GM23338 (cell line): ENCODE data around the gene SLC2A14.

ENCODE experiments used
- CREB1 ChIP-seq: fragments of 250-450 bp; sonication (Bioruptor Pico); IDR thresholded peaks from 2 replicates; pipeline ENCODE4 v1.5.0; 2020; ENCODE audit warnings: low read depth, mild to moderate bottlenecking, moderate library complexity
- CTCF ChIP-seq, 2 experiments: fragments of 200-600 bp in 1 of 2; sonication (generic) in 1 of 2; conservative IDR thresholded peaks; 2 replicates each; pipeline versions ENCODE4 v1.5.1 to v1.6.1; 2016 to 2017; ENCODE audit warnings: antibody characterized with exemption in 2 of 2, low read depth in 2 of 2, mild to moderate bottlenecking in 2 of 2, moderate library complexity in 1 of 2
- ETS1 ChIP-seq: IDR thresholded peaks from 2 replicates; pipeline ENCODE4 v1.6.1; 2016; ENCODE audit warnings: antibody characterized with exemption
- EZH2 ChIP-seq: fragments of 200-600 bp; sonication (generic); IDR thresholded peaks from one replicate; pipeline ENCODE4 v1.8.0; 2017; ENCODE audit warnings: antibody characterized with exemption, mild to moderate bottlenecking, low read depth; ENCODE audit not compliant: unreplicated experiment
- EZH2phosphoT487 ChIP-seq: fragments of 200-600 bp; sonication (generic); IDR thresholded peaks from one replicate; pipeline ENCODE4 v1.8.1; 2018; ENCODE audit warnings: antibody characterized with exemption; ENCODE audit not compliant: unreplicated experiment
- JUNB ChIP-seq: IDR thresholded peaks from one replicate; pipeline ENCODE4 v1.6.1; 2016; ENCODE audit warnings: antibody characterized with exemption; ENCODE audit not compliant: unreplicated experiment
- NANOG ChIP-seq: IDR thresholded peaks from 2 replicates; pipeline ENCODE4 v1.6.1; 2016; ENCODE audit warnings: antibody characterized with exemption, borderline replicate concordance
- POLR2AphosphoS5 ChIP-seq: IDR thresholded peaks from 2 replicates; pipeline ENCODE4 v1.6.1; 2016; ENCODE audit warnings: antibody characterized with exemption, low read depth
- REST ChIP-seq: IDR thresholded peaks from one replicate; pipeline ENCODE4 v1.6.1; 2018; ENCODE audit warnings: antibody characterized with exemption; ENCODE audit not compliant: unreplicated experiment
- STAT1 ChIP-seq: IDR thresholded peaks from one replicate; pipeline ENCODE4 v1.6.1; 2016; ENCODE audit warnings: antibody characterized with exemption; ENCODE audit not compliant: unreplicated experiment
- ZNF114 ChIP-seq: fragments of 250-450 bp; sonication (Bioruptor Pico); IDR thresholded peaks from 2 replicates; pipeline ENCODE4 v1.5.0; 2020; ENCODE audit warnings: mild to moderate bottlenecking, moderate library complexity
- ZNF331 ChIP-seq: fragments of 250-450 bp; sonication (Bioruptor Pico); IDR thresholded peaks from 2 replicates; pipeline ENCODE4 v1.5.0; 2020; ENCODE audit warnings: low read depth, mild to moderate bottlenecking, moderate library complexity

- TF ChIP-seq CTCF (conservative IDR thresholded peaks at IDR 0.05; ENCODE audit: low read depth in 2 of 2) = no peak
- TF ChIP-seq ETS1 = no peak
- no peak for TF ChIP-seq POLR2AphosphoS5
- no peak for TF ChIP-seq NANOG
- TF ChIP-seq EZH2 = no peak
- TF ChIP-seq EZH2phosphoT487 = no peak
- no peak for TF ChIP-seq STAT1
- no peak for TF ChIP-seq CREB1 (CRISPR knock-in tag)
- no peak for TF ChIP-seq REST
- TF ChIP-seq JUNB = no peak
- no peak for TF ChIP-seq ZNF331 (CRISPR knock-in tag)
- TF ChIP-seq ZNF114 (CRISPR knock-in tag) = no peak
Measured at GRCh38 chr12:7856516-7856915, 16.2 kb downstream of the SLC2A14 start.
